SK-N-DZ (cell line): Measurements from ENCODE around the gene LRRC75A.
"Not testable (repeated sequence)": the region's sequence is repeated elsewhere in the genome, so short reads cannot be mapped to it uniquely, and the experiment has no call there.

ENCODE experiments used
- DNase-seq: peaks from one replicate; pipeline ENCODE4 v3.0.0-alpha.2; 2015; ENCODE audit warnings: low spot score

Gene LRRC75A

GRCh38 chr17:16472539-16472938, 19.5 kb downstream of the LRRC75A start:
- no peak for DNase-seq

- DNase-seq: no peak
Observed at GRCh38 chr17:16471295-16471694, 20.7 kb downstream of the LRRC75A start.

- no peak for DNase-seq
Observed at GRCh38 chr17:16470265-16470664, 21.7 kb downstream of the LRRC75A start.

- DNase-seq: no peak
Observed at GRCh38 chr17:16468428-16468992, 23.5 kb downstream of the LRRC75A start.

DNA sequence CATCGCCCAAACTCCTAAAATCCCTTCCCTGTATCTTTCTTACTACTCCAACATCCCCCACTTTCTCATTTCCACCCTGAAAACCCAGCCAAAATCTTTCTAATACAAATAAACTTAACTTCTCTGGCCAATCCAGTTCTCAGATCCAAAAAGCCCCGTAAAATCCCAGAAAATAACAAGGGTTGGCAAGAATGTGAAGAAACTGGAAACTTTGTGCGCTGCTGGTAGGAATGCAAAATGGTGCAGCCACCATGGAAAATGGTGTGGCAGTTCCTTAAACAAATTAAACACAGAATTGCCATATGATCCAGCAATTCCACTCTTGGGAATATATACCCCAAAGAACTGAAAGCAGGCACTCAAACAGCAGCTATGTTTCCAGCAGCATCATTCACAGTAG, 24.1 kb downstream of the LRRC75A start:
- DNase-seq: no peak

DNA sequence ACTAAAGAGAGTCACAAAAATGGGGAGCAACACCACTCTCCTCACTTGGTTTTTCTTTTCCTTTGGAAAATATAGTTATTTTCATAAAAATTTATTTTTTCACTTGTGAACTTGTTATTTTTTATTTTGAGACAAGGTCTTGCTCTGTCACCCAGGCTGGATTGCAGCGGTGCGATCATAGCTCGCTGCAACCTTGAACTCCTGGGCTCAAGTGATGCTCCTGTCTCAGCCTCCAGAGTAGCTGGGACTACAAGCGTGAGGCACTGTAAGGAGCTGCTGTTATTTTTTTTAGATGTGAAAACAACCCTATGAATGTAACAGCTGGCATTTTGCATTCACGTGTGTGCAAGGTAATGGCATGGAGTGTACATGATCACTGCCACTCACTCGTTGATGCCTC, 24.9 kb downstream of the LRRC75A start:
- no peak for DNase-seq

- DNase-seq: no peak
Observed at GRCh38 chr17:16466407-16466806, 25.6 kb downstream of the LRRC75A start.

DNA sequence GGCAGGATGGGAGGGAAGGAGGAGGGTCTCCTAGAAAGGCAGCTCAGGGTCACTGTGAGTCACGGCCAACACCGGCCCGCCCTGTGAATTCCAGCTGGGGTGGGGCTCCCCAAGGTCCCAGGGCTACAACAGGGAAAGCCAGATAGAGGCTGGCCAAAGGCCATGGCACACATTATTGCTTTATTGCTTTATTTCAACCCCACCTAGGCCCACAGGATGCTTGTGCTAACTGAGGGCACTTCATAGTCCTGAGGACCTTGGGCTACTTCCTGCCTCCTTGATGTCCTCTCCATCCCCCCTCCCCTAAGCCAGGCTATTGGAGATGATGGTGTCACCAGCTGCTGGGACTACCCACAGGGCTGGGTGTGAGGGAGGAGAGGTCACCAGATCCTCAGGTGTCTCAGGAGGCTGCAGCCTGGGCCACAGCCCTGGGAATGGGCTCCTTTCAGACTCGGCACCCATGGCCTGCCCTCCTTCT, 26.1 kb downstream of the LRRC75A start:
- DNase-seq: no peak

DNA sequence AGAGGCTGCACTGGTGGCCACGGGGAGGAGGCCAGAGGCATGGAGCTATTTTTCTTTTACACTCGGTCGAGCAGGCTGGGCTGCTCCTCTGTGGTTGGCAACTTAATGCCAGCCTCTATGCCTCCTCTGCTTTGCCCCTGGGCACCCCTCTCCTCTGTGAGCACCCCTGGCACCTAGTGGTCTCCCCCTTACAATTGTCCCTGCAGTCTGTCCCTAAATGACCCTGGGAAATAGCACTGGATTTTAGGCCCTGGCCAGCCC, 27.0 kb downstream of the LRRC75A start:
- DNase-seq: no peak

DNA sequence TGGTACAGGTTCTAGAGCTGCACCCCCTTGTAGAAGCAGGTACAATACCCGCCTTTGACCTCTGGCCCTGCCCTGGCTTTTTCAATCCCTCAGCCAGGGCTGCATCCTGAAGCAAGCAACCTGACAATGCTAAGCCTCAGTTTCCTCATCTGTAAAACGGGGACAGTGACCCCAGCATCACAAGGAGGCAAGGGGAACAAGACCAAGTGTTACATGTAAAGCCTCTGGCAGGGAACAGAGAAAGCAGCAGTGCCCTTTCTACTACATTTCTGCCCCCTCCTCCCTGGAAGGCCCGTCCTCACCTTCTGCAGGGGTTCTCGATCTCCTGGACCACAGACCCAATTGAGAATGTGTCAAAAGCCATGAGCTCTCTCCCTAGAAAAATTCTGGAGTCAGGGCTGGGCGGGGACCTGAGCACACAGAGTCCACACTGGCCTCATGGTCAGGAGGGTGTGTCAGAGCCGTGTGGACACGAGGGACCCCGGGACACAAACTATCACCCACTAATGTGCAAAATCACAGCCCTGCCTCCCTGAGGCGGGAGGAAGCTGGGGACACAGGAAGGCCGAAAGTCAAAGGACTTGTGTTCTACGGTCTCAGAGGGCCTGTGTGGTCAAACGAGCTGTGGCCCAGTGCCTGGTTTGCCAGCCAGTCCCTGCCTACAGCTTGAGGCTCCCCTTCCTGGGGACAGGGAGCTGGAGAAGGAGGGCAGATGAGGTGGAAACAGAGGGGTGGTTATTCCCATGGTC, 27.5 kb downstream of the LRRC75A start:
- DNase-seq: no peak

DNA sequence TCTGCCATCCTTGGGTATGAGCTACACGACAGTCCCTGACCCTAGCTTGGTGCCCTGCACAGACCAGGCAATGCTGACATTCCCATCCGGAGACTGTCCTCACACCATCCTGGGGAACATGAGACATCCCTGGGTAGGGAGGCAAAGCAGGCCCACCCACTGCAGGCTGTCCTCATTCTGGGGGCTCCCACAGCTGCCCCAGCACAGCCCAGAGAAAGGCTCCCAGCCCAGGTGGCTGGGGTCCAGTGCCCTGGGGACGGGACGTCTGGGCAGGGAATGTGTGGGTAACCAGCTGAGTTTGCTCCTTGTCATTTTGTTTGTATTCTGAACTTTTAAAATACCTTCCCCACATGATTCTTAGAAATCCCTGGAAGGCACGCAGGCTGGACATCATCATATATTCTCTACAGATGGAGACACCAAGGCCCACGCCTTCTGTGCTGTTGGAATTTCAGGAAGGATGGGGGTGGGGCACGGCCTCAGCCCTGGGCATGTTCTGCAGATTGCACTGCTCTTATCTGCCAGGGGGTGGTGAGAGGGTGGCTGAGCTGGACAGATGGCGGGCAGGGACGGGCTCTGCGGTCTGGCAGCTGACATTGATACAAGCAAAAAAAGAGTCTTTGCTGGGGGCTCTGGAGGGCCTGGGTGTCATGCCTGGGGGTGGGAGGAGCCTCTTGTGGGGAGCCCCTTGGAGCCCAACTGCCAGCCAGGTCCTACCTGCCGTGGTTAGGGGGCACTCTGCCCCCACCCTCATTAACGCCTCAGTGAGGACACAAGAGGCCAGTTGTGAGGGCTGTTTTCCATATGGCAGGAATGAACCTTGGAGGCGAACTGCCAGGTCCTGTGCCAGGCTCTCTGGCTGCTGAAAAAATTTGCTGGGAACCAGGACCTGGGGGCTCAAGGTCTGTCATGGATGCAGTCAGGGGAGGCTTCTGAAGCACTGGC, 28.4 kb downstream of the LRRC75A start:
- DNase-seq: no peak

GRCh38 chr17:16462070-16462864, 29.7 kb downstream of the LRRC75A start:
- no peak for DNase-seq

DNA sequence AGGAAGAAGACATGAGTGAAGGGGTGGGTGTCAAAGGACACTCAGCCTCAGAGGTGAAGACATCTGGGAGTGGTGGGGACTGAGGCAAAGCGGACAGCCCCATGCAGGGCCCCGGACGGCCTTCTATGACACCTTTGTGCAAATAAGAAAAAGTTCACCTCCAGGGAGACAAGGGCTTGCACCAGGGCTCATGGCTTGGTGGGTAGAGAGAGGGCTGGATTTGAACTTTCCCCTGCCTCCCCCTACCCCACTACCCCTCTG, 30.5 kb downstream of the LRRC75A start:
- no peak for DNase-seq

GRCh38 chr17:16460796-16461605, 31.0 kb downstream of the LRRC75A start:
- no peak for DNase-seq

GRCh38 chr17:16459855-16460550, 32.0 kb downstream of the LRRC75A start:
- no peak for DNase-seq

- DNase-seq: no peak
Observed at GRCh38 chr17:16459271-16459670, 32.7 kb downstream of the LRRC75A start.

DNA sequence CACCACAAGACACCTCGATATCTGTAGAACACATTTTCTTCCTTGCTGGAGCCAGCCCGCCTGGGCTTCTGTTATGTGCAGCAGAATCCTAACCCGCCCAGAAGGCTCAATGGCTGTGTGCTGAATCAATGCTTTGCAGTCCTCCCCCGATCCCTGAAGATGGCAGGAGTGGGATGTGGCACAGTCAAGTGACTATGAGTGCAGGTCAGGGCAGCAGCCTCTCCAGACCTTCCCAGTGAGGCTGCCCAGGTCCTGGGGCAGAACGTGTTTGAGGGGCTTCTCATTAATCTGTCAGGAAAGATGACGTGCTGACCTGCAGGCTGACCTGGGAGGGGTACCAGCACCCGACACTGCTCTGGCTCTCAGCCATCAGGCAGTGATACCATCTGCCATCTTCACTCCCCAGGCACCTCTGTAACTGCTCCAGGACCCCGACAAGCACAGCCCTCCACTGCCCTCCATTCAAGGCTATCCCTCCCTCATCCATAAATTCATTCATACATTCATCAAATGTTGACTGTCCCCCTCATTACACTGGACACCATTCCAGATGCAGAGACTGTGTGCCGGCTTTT, 35.2 kb downstream of the LRRC75A start:
- no peak for DNase-seq

DNA sequence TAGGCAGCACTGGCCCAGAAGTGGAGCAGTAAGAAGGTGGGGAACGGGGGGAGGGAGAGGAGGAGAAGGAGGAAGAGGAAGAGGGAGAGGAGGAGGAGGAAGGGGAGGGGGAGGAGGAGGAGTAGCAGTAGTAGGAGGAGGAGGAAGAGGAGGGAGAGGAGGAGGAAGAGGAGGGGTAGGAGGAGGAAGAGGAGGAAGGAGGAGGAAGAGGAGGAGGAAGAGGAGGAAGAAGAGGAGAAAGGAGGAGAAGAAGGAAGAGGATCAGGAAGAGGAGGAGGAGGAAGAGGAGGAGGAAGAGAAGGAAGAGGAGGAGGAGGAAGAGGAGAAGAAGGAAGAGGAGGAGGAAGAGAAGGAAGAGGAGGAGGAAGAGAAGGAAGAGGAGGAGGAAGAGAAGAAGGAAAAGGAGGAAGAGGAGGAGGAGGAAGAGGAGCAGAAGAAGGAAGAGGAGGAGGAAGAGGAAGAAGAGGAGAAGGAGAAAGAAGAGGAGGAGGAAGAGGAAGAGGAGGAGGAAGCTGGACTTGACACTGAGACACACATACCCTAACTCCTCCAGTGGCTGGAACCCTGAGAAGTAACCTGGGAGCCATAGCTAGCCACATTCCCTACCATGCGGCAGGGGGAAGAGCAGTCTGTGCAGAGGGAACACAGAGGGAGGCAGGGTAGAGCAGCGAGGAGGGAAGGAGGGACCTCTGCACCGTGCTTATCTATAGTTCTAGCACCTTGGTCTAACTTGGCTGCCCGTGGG, 35.8 kb downstream of the LRRC75A start:
- no peak for DNase-seq

- DNase-seq: no peak
Observed at GRCh38 chr17:16453493-16453851, 38.5 kb downstream of the LRRC75A start.

GRCh38 chr17:16452268-16452667, 39.7 kb downstream of the LRRC75A start:
- not testable (repeated sequence) for DNase-seq
